NB4 (cell line): ENCODE measurements around the gene LSM5.

ENCODE experiments used
- DNase-seq: peaks from one replicate; pipeline ENCODE4 v3.0.0; 2010; ENCODE audit warnings: low read depth
- H3K4me3 ChIP-seq: one replicate; pipeline ENCODE4 v1.5.1; 2011; ENCODE audit warnings: mild to moderate bottlenecking, low read depth, low read length, moderate library complexity
- CTCF ChIP-seq: IDR thresholded peaks from one replicate; pipeline ENCODE4 v1.5.1; 2012; ENCODE audit warnings: low read depth, low read length
- MAX ChIP-seq: IDR thresholded peaks from 2 replicates; pipeline ENCODE4 v1.6.1; 2011; ENCODE audit warnings: low read depth, low read length
- MYC ChIP-seq: IDR thresholded peaks from 2 replicates; pipeline ENCODE4 v1.6.1; 2011; ENCODE audit warnings: low read depth, low read length
- POLR2A ChIP-seq: IDR thresholded peaks from 2 replicates; pipeline ENCODE4 v1.6.1; 2011; ENCODE audit warnings: mild to moderate bottlenecking; ENCODE audit not compliant: insufficient read length; ENCODE audit errors: extremely low read depth

Gene LSM5

GRCh38 chr7:32525839-32526238 is 35.7 kb upstream of the LSM5 start:
- H3K4me3 ChIP-seq, result no peak overlapping the region
- DNase-seq, result no peak
- TF ChIP-seq MAX (no peak), CTCF (no peak), MYC (no peak), POLR2A (no peak)

- DNase-seq, result no peak
Measured at GRCh38 chr7:32524631-32525030, 34.5 kb upstream of the LSM5 start.

GRCh38 chr7:32522746-32523530 is 32.8 kb upstream of the LSM5 start:
- no peak for TF ChIP-seq MAX
- TF ChIP-seq CTCF, result no peak
- TF ChIP-seq POLR2A, result no peak
- no peak for TF ChIP-seq MYC
- no peak overlapping the region for H3K4me3 ChIP-seq
- no peak for DNase-seq

More at GRCh38 chr7:32524631-32525030, 34.5 kb upstream of the LSM5 start:
- TF ChIP-seq POLR2A, result no peak
- H3K4me3 ChIP-seq, result no peak overlapping the region

- TF ChIP-seq MAX, result no peak
- TF ChIP-seq MYC, result no peak
- TF ChIP-seq CTCF, result no peak
- no peak for TF ChIP-seq POLR2A
- H3K4me3 ChIP-seq, result no peak overlapping the region
- DNase-seq, result no peak
Measured at GRCh38 chr7:32519763-32520162, 29.6 kb upstream of the LSM5 start.

GRCh38 chr7:32518534-32519140 is 28.5 kb upstream of the LSM5 start:
- peak; percentile 80 for DNase-seq
- TF ChIP-seq MYC (no peak), CTCF (no peak), MAX (no peak), POLR2A (no peak)
- no peak overlapping the region for H3K4me3 ChIP-seq

GRCh38 chr7:32516551-32517100 is 26.4 kb upstream of the LSM5 start:
- DNase-seq, result no peak
- H3K4me3 ChIP-seq, result no peak overlapping the region
- TF ChIP-seq MYC (no peak), POLR2A (no peak), CTCF (no peak), MAX (no peak)
